Measurements from ENCODE around the gene OSR1. TPM values are rescaled to one million over a fixed set of nuclear protein-coding genes. Genes with fewer than 3 reads are reported as not detected.
"Not testable (repeated sequence)": the region's sequence is repeated elsewhere in the genome, so short reads cannot be mapped to it uniquely, and the experiment has no call there.

OSR1 gene
- total RNA-seq, 1 donor = 0.10 TPM

DNA sequence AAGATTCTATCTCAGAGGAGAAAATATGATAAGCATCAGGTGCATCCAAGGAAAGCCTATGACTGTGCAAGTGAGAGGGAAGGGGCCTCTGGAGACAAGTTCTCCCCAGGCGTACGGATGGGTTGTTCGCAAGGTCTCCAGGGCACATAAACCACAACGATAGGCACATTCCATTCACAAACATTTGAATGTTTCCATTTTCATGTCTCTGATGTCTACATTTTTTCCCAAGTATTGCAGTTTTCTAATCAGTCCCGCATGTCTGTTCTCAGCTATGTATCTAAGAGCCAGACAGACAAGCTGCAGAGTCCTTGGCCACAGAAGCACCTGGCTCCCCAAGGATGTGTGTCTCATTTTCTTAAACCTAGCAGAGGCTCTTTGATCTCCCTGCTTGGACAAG is 28.0 kb downstream of the OSR1 start:
- no peaks in the 10 kb centered on the region for H3K9me3 ChIP-seq (ENCODE audit: low read depth, low read length)
- no peaks in the 10 kb centered on the region for H3K4me1 ChIP-seq (ENCODE audit: insufficient read depth, low read length)
- no peak overlapping the region for H3K4me3 ChIP-seq (ENCODE audit: low read length)
- no peaks in the 10 kb centered on the region for H3K27me3 ChIP-seq (ENCODE audit: insufficient read depth, low read length)

DNA sequence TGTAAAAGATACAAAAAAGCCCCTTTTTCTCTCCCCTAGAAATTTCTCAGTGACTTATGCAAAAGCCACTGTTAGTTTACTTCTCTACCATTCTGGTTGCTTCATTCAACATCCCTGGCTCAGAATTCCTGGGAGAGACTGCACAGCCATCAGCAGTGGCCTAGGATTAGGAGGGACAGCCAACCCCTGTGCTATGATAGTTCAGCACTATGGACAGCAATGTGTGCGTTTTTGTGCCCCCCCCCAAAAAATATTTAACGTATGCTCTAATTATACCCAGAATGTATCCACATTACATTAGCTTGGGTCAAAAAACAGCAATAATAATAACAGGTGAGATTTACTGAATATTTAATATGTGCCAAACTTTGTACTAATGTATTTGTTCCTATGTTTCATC is 29.0 kb downstream of the OSR1 start:
- no peaks in the 10 kb centered on the region for H3K4me1 ChIP-seq (ENCODE audit: insufficient read depth, low read length)
- no peaks in the 10 kb centered on the region for H3K9me3 ChIP-seq (ENCODE audit: low read depth, low read length)
- H3K27me3 ChIP-seq (ENCODE audit: insufficient read depth, low read length) = no peaks in the 10 kb centered on the region
- H3K4me3 ChIP-seq (ENCODE audit: low read length) = no peak overlapping the region

DNA sequence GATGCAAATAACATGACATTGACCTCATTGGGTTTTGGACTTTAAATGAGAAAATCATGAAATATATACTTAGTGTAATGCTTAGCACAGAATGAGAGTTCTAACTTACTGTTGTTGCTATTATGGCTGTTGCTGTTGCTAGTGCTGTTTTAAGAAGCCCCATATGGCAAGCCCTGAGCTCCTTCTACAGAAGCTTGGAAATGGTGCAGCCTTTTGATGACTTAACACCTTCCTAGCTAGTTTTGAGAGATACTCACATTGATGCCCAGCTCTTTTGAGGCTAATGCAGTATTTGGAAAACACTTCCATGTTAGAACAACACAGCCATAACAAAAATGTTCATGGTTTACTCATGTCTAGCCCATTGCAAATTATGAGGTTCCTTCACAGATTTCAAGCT is 30.9 kb downstream of the OSR1 start:
- H3K9me3 ChIP-seq (ENCODE audit: low read depth, low read length) = no peaks in the 10 kb centered on the region
- no peaks in the 10 kb centered on the region for H3K4me1 ChIP-seq (ENCODE audit: insufficient read depth, low read length)
- no peaks in the 10 kb centered on the region for H3K27me3 ChIP-seq (ENCODE audit: insufficient read depth, low read length)

DNA sequence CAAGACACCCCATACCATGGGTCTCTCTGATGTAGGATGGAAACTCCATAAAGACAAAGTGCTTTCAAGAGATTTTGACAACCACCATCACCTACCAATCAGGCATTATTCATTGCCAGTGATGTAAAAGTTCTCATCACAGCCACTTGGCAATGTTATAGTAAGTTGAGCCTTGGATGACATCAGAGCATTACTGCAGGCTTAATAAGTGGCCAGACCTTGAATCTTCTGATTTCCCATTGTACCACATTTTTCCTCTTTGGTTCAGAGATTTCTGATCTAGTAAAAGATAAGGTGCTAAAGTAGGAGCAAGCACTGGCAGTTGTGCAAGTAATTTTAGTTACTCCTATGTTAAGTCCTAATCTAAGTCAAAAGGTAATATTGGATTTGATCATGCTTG is 36.5 kb downstream of the OSR1 start:
- H3K4me1 ChIP-seq (ENCODE audit: insufficient read depth, low read length) = no peaks in the 10 kb centered on the region
- H3K9me3 ChIP-seq (ENCODE audit: low read depth, low read length) = no peaks in the 10 kb centered on the region
- no peaks in the 10 kb centered on the region for H3K27me3 ChIP-seq (ENCODE audit: insufficient read depth, low read length)
- no peak overlapping the region for H3K4me3 ChIP-seq (ENCODE audit: low read length)

More for the DNA sequence above, 30.9 kb downstream of the OSR1 start:
- no peak overlapping the region for H3K4me3 ChIP-seq (ENCODE audit: low read length)

DNA sequence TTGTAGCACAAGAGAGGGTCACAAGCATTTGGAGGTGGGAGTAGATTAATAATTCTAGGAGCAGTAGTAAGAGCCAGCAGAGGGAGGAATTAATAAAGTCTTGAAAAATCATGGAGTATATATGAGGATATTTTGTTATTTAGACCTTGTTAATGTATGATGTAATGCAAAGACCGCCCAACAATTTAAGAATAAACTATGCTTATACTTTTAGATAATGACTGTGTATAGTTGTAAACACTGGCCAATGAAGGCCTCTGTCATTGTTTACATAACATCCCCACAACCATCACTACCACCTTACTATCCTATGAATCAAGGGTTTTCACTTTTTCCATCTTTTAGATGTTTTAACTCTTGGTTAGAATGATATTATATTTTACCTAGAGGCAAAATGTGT is 37.6 kb downstream of the OSR1 start:
- no peaks in the 10 kb centered on the region for H3K27me3 ChIP-seq (ENCODE audit: insufficient read depth, low read length)
- H3K4me1 ChIP-seq (ENCODE audit: insufficient read depth, low read length) = no peaks in the 10 kb centered on the region
- H3K9me3 ChIP-seq (ENCODE audit: low read depth, low read length) = no peaks in the 10 kb centered on the region
- H3K4me3 ChIP-seq (ENCODE audit: low read length) = no peak overlapping the region

DNA sequence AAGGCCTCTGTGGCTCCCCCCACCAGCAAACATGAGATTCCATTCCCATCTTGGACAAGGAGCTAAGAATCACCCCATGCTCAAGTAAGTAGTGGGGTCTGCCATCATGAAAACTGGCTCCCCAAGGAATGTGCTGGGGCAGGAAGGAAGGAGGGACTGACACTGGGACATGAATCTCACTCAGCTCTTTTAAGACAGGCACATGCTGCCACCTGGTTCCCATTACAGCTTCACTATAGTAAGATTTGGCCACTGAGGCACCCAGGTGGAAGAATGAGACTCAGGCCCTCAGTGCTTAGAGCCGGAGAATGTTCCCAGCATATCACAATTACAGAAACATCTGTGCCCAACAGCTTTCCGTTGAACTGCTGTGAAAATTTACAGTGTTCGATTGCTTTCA is 38.7 kb downstream of the OSR1 start:
- Histone ChIP-seq H3K27me3 (ENCODE audit: insufficient read depth, low read length) (no peaks in the 10 kb centered on the region), H3K4me1 (ENCODE audit: insufficient read depth, low read length) (no peaks in the 10 kb centered on the region), H3K9me3 (ENCODE audit: low read depth, low read length) (no peaks in the 10 kb centered on the region), H3K4me3 (ENCODE audit: low read length) (no peak overlapping the region)

DNA sequence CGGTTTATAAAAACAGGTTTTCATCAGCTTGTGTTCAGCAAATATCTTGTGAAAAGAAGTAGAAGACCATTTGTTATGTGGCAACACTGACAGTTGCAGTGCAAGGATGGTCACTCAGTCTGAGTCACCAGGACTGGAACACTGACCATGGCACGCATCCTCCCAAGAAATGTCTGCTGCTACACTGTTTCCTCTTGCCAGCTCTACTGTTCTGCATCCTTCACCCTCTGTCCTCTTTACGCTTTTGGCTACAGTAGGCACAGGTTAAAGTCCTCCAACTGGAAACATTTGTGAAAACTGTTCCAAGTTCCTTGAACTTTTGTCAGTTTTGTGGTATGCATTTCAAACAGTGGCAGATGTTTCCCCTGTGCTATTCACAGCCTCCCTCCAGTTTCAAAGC is 39.4 kb downstream of the OSR1 start:
- no peaks in the 10 kb centered on the region for H3K4me1 ChIP-seq (ENCODE audit: insufficient read depth, low read length)
- H3K27me3 ChIP-seq (ENCODE audit: insufficient read depth, low read length) = no peaks in the 10 kb centered on the region
- no peak overlapping the region for H3K4me3 ChIP-seq (ENCODE audit: low read length)
- H3K9me3 ChIP-seq (ENCODE audit: low read depth, low read length) = no peaks in the 10 kb centered on the region

DNA sequence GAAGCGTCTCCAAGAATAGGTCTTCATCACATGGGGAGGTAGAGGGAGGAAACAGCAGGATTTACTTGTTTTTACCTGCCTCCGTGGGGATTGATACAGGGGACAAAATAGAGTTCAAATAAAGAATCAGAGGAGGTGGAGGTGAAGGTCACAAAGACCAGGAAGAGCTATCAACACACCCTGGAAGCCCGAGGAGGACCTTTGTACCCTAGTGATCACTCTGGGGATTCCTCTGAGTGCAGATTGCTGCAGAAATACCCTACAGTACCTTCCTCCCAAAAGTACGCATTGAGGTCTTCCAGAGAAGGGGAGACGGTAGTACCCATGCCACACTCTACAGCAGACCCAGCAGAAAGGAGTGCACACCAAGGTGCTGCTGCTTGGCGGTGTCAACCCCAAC is 44.9 kb downstream of the OSR1 start:
- no peaks in the 10 kb centered on the region for H3K27me3 ChIP-seq (ENCODE audit: insufficient read depth, low read length)

DNA sequence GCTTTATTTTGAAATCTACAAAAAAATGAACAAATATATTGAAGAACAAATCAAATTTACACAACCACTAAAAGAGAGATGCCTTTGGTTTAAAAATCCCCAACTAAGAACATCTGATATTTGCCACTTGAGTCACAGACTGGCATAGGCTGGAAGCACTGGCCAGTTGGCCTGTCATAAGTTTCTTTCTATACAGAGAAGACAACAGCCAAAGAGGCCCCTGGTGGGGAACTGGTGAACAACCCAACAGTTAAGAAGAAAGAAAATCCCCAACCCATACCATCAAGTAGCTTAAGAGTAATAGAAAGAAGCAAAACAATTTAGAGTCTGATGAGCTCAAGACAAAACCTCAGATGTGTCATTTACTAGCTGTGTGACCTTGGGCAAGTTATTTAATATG is 45.5 kb downstream of the OSR1 start:
- Histone ChIP-seq H3K4me3 (ENCODE audit: low read length) (no peak overlapping the region), H3K4me1 (ENCODE audit: insufficient read depth, low read length) (no peaks in the 10 kb centered on the region), H3K27me3 (ENCODE audit: insufficient read depth, low read length) (no peaks in the 10 kb centered on the region), H3K9me3 (ENCODE audit: low read depth, low read length) (no peaks in the 10 kb centered on the region)

More for the DNA sequence above, 44.9 kb downstream of the OSR1 start:
- no peaks in the 10 kb centered on the region for H3K9me3 ChIP-seq (ENCODE audit: low read depth, low read length)
- no peak overlapping the region for H3K4me3 ChIP-seq (ENCODE audit: low read length)
- no peaks in the 10 kb centered on the region for H3K4me1 ChIP-seq (ENCODE audit: insufficient read depth, low read length)

DNA sequence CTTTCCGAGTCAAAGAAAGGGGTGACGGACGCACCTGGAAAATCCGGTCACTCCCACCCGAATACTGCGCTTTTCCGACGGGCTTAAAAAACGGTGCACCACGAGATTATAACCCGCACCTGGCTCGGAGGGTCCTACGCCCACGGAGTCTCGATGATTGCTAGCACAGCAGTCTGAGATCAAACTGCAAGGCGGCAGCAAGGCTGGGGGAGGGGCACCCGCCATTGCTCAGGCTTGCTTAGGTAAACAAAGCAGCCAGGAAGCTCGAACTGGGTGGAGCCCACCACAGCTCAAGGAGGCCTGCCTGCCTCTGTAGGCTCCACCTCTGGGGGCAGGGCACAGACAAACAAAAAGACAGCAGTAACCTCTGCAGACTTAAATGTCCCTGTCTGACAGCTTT is 52.4 kb downstream of the OSR1 start:
- H3K9me3 ChIP-seq (ENCODE audit: low read depth, low read length); H3K4me1 ChIP-seq (ENCODE audit: insufficient read depth, low read length); H3K4me3 ChIP-seq (ENCODE audit: low read length); H3K27me3 ChIP-seq (ENCODE audit: insufficient read depth, low read length): not testable (repeated sequence)

DNA sequence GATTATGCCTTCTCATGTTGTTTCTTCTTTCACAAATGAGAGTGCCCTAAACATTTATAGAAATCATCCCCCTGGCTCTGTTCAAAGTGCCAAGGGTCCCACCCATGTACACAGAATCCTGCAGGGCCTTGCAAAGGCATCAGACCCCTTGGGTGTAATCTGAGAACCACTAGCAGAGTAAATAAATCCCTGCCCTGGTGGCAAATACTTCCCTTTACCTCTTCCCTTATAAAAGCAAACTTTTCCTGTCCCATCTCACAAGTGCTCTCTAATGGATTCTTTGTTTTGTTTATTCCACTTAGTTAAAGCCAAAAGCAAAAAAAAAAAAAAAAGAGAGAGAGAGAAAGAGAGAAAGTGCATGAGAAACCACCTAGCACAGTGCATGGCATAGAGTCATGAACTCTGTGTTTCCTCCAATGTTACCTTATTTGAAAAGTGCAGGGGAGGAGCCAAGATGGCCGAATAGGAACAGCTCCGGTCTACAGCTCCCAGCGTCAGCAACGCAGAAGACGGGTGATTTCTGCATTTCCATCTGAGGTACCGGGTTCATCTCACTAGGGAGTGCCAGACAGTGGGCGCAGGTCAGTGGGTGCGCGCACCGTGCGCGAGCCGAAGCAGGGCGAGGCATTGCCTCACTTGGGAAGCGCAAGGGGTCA is 52.9 kb downstream of the OSR1 start:
- H3K4me1 ChIP-seq (ENCODE audit: insufficient read depth, low read length); H3K9me3 ChIP-seq (ENCODE audit: low read depth, low read length); H3K27me3 ChIP-seq (ENCODE audit: insufficient read depth, low read length); H3K4me3 ChIP-seq (ENCODE audit: low read length): not testable (repeated sequence)

DNA sequence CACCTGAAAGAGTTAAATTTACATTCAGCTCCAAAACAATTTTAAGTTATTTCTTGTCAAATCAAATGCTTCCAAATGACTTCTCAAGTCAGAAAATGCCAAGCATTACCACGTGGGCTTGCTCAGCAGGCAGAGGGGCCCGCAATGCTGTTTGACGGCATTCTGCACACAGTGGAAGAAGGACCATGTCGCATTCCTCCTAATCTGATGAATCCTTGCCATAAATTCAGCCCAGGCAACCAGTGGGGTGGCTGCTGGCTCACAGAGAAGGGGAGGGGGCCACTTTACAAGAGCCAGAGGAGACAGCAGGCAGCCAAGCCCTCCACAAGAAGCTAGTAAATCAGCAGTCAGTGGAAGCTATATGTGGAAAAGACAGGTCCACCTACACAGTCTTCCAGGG is 56.7 kb downstream of the OSR1 start:
- H3K4me1 ChIP-seq (ENCODE audit: insufficient read depth, low read length) = no peaks in the 10 kb centered on the region
- no peak overlapping the region for H3K4me3 ChIP-seq (ENCODE audit: low read length)
- H3K27me3 ChIP-seq (ENCODE audit: insufficient read depth, low read length) = no peaks in the 10 kb centered on the region
- H3K9me3 ChIP-seq (ENCODE audit: low read depth, low read length) = no peaks in the 10 kb centered on the region

Data from mononuclear cell (primary cell).